Right lobe of liver (tissue), 6 donors: ENCODE data around the gene SLC9A3. TPM values are rescaled to one million over a fixed set of nuclear protein-coding genes. Genes with fewer than 3 reads are reported as not detected.
"Not testable (repeated sequence)": the region's sequence is repeated elsewhere in the genome, so short reads cannot be mapped to it uniquely, and the experiment has no call there.

Experiments
- ATAC-seq, 4 donors: fragments of 200-7000 bp; cut with Tn5 transposase; one replicate each; pipeline ENCODE4 v1.9.1; 2020; ENCODE audit warnings: mild to moderate bottlenecking in 4 of 4, moderate library complexity in 4 of 4
- DNase-seq, 3 donors: peaks; one replicate each; pipeline ENCODE4 v3.0.0-alpha.2; 2020
- H3K27ac ChIP-seq, 3 donors: fragments of 200-600 bp; one replicate each; pipeline ENCODE4 v1.8.0; 2022
- H3K27me3 ChIP-seq, 2 donors: fragments of 200-600 bp; one replicate each; pipeline ENCODE4 v1.8.0; 2022
- H3K36me3 ChIP-seq, 4 donors: fragments of 200-600 bp; sonication (generic) in 1 of 4; one replicate each; pipeline versions ENCODE4 v1.5.1 to v1.8.0; 2017 to 2022; ENCODE audit warnings: control low read depth in 1 of 4
- H3K4me1 ChIP-seq, 4 donors: fragments of 200-600 bp; sonication (generic) in 1 of 4; one replicate each; pipeline versions ENCODE4 v1.5.1 to v1.8.0; 2017 to 2022; ENCODE audit warnings: control low read depth in 1 of 4
- H3K4me3 ChIP-seq, 3 donors: fragments of 200-600 bp; one replicate each; pipeline ENCODE4 v1.8.0; 2022
- H3K9me3 ChIP-seq, 4 donors: fragments of 200-600 bp; sonication (generic) in 1 of 4; one replicate each; pipeline versions ENCODE4 v1.5.1 to v1.8.0; 2017 to 2022; ENCODE audit warnings: control low read depth in 1 of 4
- POLR2A ChIP-seq: fragments of 450-650 bp; IDR thresholded peaks from one replicate; pipeline ENCODE4 v1.6.1; 2017; ENCODE audit warnings: antibody characterized with exemption, mild to moderate bottlenecking
- WGBS: methylation state at CpG from one replicate; pipeline ENCODE4 v1.1.6; 2018; ENCODE audit warnings: low coverage, low lambda C conversion rate; ENCODE audit not compliant: insufficient coverage; ENCODE audit errors: missing lambda C conversion rate; 5-methylcytosine and 5-hydroxymethylcytosine counted together
- intact Hi-C, 2 donors: fragments of 100-400 bp; cut with DNase I; formaldehyde crosslinking; loops; one replicate each; pipeline versions ENCODE4 v1.11.2 to v1.14.1; 2022
- total RNA-seq, 6 experiments: library from RNA; depleted of rRNA in 2 of 6; stranded (reverse); fragments of >200 nt in 2 of 6; fragmentation: NEBNext Ultra II Directional in 3 of 6; extraction: Animal tissue kit (Norgen Biotek cat#: 25700) in 3 of 6; gene quantifications; one replicate each; pipeline versions ENCODE4 v1.1.0 to v1.2.4, GENCODE V29; 2016 to 2023
- TF ChIP-seq, protein P1 (sequence below), 4 donors: fragments of 200-600 bp in 3 of 4; fragments of 450-650 bp in 1 of 4; IDR thresholded peaks; one replicate each; pipeline versions ENCODE4 v1.5.1 to v1.8.0; 2016 to 2022; ENCODE audit warnings: antibody characterized with exemption in 4 of 4, mild to moderate bottlenecking in 2 of 4
- donor health status: DM: no; HTN: yes; CAD: no.
- donor health status: DM: no; HTN: no; CAD: no.
- donor health status: DM: no; HTN: no; CAD: no.
- donor health status: DM: no; HTN: yes; CAD: no.
- donor health status: DM: no; HTN: yes; CAD: no.

SLC9A3 gene
- total RNA-seq, 6 experiments from 2014 or later, result 0.32 to 1.8 (median 0.46) TPM

DNA sequence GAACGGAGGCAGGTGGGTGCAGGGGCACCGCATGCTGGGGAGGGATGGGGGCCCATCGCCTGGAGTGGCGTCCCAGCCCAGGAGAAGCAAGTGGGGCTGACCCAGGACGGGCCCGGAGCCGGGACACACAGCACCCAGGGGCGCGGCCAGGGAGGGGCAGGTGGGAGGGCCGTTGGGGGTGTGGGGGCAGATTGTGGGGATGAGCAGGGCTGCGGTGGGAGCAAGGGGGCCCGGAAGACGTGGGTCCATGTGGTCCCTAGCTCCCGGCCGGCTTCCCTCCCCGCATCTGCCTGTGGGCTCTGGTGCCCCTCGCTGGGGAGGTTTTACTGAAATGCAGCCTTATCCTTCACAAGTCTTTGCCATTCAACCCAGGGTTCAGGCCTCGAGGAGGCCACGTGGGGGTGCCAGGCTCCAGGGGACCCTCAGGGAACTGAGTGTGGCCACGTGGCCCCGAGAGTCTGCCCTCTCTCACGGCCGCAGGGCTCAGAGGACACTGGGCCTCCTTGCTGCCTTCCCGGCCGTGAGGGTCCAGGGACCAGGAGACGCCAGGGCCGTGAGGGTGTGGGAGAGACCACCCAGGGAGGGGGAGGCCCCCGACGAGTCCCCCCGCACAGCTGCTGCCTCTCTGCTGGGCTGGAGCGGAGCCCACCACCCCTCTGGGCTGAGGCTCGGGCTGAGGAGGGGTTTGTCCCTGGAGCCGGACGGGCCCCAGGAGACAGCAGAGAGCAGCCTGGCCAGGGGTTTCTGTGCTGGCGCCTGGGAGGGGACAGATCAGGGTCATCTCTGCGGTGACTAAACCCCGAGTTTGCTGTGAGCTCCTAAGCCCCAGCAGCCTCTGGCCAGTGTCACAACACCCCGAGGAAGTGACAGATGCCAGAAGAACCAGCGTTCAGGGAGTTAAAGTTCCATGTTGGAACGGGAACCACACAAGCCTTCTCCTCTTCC is 35.2 kb downstream of the SLC9A3 start:
- no peak for TF ChIP-seq POLR2A
- TF ChIP-seq, protein P1, sequence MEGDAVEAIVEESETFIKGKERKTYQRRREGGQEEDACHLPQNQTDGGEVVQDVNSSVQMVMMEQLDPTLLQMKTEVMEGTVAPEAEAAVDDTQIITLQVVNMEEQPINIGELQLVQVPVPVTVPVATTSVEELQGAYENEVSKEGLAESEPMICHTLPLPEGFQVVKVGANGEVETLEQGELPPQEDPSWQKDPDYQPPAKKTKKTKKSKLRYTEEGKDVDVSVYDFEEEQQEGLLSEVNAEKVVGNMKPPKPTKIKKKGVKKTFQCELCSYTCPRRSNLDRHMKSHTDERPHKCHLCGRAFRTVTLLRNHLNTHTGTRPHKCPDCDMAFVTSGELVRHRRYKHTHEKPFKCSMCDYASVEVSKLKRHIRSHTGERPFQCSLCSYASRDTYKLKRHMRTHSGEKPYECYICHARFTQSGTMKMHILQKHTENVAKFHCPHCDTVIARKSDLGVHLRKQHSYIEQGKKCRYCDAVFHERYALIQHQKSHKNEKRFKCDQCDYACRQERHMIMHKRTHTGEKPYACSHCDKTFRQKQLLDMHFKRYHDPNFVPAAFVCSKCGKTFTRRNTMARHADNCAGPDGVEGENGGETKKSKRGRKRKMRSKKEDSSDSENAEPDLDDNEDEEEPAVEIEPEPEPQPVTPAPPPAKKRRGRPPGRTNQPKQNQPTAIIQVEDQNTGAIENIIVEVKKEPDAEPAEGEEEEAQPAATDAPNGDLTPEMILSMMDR (IDR thresholded peaks at IDR 0.05), result no peak
- no peaks in the 10 kb centered on the region for H3K36me3 ChIP-seq
- no peak overlapping the region for H3K27ac ChIP-seq
- H3K4me3 ChIP-seq, result no peak overlapping the region
- no peak for ATAC-seq
- no peaks in the 10 kb centered on the region for H3K4me1 ChIP-seq
- no CpG with 5 or more reads among the region's 40 CpGs for WGBS
- no peaks in the 10 kb centered on the region for H3K27me3 ChIP-seq
- intact Hi-C loops, result no loop called here
- H3K9me3 ChIP-seq, result no peaks in the 10 kb centered on the region
- no peak for DNase-seq

DNA sequence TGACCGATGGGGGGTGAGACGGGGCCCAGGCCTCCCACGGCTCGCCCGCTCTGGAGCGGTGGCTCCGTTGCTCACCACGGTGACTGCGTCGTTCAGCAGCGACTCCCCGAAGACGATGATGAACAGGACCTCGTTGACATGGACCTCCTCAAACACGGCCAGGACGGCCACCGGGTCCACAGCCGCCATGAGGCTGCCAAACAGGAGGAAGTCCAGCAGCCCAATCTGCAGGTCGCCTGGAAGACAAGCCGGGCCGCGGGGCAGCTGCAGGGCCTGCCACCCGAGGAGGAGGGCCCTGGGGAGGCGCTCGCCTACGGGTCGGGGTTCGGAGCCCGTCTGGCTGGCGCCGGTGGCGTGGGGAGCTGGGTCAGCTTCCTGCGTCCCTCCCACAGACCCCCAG is 36.0 kb downstream of the SLC9A3 start:
- intact Hi-C loops, result no loop called here
- H3K27ac ChIP-seq, result no peak overlapping the region
- H3K27me3 ChIP-seq, result no peaks in the 10 kb centered on the region
- H3K4me3 ChIP-seq, result no peak overlapping the region
- H3K9me3 ChIP-seq, result no peaks in the 10 kb centered on the region
- TF ChIP-seq POLR2A, result no peak
- TF ChIP-seq, protein P1 (IDR thresholded peaks at IDR 0.05), result no peak
- no peaks in the 10 kb centered on the region for H3K36me3 ChIP-seq
- no CpG with 5 or more reads among the region's 33 CpGs for WGBS
- ATAC-seq (no peak), DNase-seq (no peak)
- no peaks in the 10 kb centered on the region for H3K4me1 ChIP-seq

DNA sequence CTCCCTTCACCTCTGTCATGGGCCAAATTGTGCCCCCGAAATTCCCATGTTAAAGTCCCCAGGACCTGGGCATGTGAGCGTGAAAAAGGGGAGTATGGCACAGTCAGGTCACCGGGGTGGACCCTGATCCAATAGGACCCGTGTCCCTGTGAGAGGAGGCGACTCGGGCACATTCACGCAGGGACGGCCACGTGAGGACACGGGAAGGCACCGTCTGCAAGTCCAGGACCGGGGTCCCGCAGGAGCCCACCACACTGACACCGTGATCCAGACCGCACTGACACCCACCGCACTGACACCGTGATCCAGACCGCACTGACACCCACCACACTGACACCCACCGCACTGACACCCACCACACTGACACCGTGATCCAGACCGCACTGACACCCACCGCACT is 37.7 kb downstream of the SLC9A3 start:
- H3K4me1 ChIP-seq, intact Hi-C loops, H3K27ac ChIP-seq, H3K9me3 ChIP-seq, H3K4me3 ChIP-seq, DNase-seq, ATAC-seq, H3K36me3 ChIP-seq, H3K27me3 ChIP-seq: not testable (repeated sequence)
- whole genome bisulfite sequencing, result no CpG with 5 or more reads among the region's 22 CpGs

DNA sequence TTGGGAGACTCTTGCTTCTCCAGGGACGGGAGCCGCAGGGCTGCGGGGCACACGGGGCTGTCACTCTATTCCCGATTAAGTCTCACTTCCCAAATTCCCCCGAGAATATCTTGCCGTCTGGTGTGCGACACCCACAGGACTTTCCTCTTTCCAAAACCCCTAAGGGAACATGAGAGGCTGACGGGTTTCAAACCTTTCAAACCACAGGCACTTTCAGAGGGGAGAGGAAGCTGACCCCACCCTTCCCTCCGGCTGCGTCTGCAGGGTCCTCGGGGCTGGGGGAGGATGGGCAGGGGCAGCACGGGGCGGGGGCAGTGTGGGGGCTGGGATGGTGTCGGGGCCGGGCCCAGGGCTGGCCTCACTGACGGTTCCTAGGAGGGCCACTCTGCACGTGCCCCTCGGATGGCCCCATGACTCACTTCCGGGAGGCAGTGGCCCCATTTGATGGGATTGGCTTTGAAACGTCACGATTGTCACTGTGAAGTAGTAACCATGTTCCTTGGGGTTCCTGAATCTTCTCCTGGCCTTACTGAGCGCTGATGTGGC is 38.2 kb downstream of the SLC9A3 start:
- H3K36me3 ChIP-seq, result no peaks in the 10 kb centered on the region
- no peaks in the 10 kb centered on the region for H3K27me3 ChIP-seq
- TF ChIP-seq, protein P1 (IDR thresholded peaks at IDR 0.05), result no peak
- no peak for TF ChIP-seq POLR2A
- H3K27ac ChIP-seq, result no peak overlapping the region
- DNase-seq, result no peak
- no CpG with 5 or more reads among the region's 23 CpGs for WGBS
- ATAC-seq, result no peak
- H3K4me3 ChIP-seq, result no peak overlapping the region
- H3K4me1 ChIP-seq, result no peaks in the 10 kb centered on the region
- intact Hi-C loops, result no loop called here
- no peaks in the 10 kb centered on the region for H3K9me3 ChIP-seq
